SU-DHL-6 (cell line): ENCODE measurements around the gene FIGN.

ENCODE experiments used
- H2AFZ ChIP-seq: fragments of 200-600 bp; sonication (generic); 2 replicates; pipeline ENCODE4 v1.6.1; 2014; ENCODE audit warnings: low read depth, mild to moderate bottlenecking, moderate library complexity, mixed read lengths, antibody characterized with exemption, low read length; ENCODE audit not compliant: severe bottlenecking
- H3F3A ChIP-seq: fragments of 200-600 bp; shearing (Covaris generic); 2 replicates; pipeline ENCODE4 v1.6.0; 2016; ENCODE audit warnings: antibody characterized with exemption, mild to moderate bottlenecking; ENCODE audit not compliant: insufficient read depth
- H3K27ac ChIP-seq: fragments of 200-600 bp; sonication (generic); 2 replicates; pipeline ENCODE4 v1.5.1; 2016; ENCODE audit warnings: low read depth, mild to moderate bottlenecking, low read length, moderate library complexity, mixed read lengths
- H3K27me3 ChIP-seq: fragments of 200-600 bp; sonication (generic), shearing (Covaris generic); 2 replicates; pipeline ENCODE4 v1.6.0; 2014; ENCODE audit warnings: mild to moderate bottlenecking, low read length
- H3K36me3 ChIP-seq: fragments of 200-600 bp; sonication (generic); 2 replicates; pipeline ENCODE4 v1.6.1; 2014; ENCODE audit warnings: mild to moderate bottlenecking, low read length, mixed read lengths
- H3K4me2 ChIP-seq: fragments of 300-600, 200-600 bp; shearing (Covaris generic), sonication (generic); 2 replicates; pipeline ENCODE4 v1.6.0; 2014; ENCODE audit warnings: low read length, low read depth, mild to moderate bottlenecking; ENCODE audit not compliant: poor library complexity, severe bottlenecking
- H3K4me3 ChIP-seq: fragments of 200-600 bp; sonication (generic); 2 replicates; pipeline ENCODE4 v1.5.1; 2014; ENCODE audit warnings: antibody characterized with exemption, low read length, mild to moderate bottlenecking, mixed read lengths; ENCODE audit not compliant: insufficient read depth, poor library complexity, severe bottlenecking
- H3K79me2 ChIP-seq: fragments of 200-600 bp; sonication (generic); 2 replicates; pipeline ENCODE4 v1.6.1; 2014; ENCODE audit warnings: mild to moderate bottlenecking, low read length, moderate library complexity; ENCODE audit not compliant: insufficient read depth
- H3K9ac ChIP-seq: fragments of 200-600 bp; sonication (generic); 2 replicates; pipeline ENCODE4 v1.7.0; 2014; ENCODE audit warnings: mild to moderate bottlenecking, low read length
- H3K9me2 ChIP-seq: fragments of 200-600 bp; sonication (generic); replicated peaks from 2 replicates; pipeline ENCODE4 v1.6.1; 2014; ENCODE audit warnings: low read length; ENCODE audit not compliant: insufficient read depth
- H3K9me3 ChIP-seq: fragments of 200-600 bp; sonication (generic); 2 replicates; pipeline ENCODE4 v1.6.1; 2014; ENCODE audit warnings: low read length, mixed read lengths; ENCODE audit not compliant: insufficient read depth
- H4K20me1 ChIP-seq: fragments of 200-600 bp; sonication (generic); 2 replicates; pipeline ENCODE4 v1.6.1; 2014; ENCODE audit warnings: low read depth, mild to moderate bottlenecking, antibody characterized with exemption, low read length, moderate library complexity, mixed read lengths
- EZH2phosphoT487 ChIP-seq: fragments of 200-600 bp; sonication (generic), shearing (Covaris generic); conservative IDR thresholded peaks from 2 replicates; pipeline ENCODE4 v1.6.1; 2018; ENCODE audit warnings: mild to moderate bottlenecking, antibody characterized with exemption, low read length, moderate library complexity, mixed read lengths
- TF ChIP-seq, protein P1 (sequence below): fragments of 200-600 bp; sonication (generic); IDR thresholded peaks from one replicate; pipeline ENCODE4 v1.5.1; 2017; ENCODE audit warnings: antibody characterized with exemption, mild to moderate bottlenecking, low read length, moderate library complexity; ENCODE audit not compliant: insufficient read depth, poor library complexity, severe bottlenecking

The FIGN gene

DNA sequence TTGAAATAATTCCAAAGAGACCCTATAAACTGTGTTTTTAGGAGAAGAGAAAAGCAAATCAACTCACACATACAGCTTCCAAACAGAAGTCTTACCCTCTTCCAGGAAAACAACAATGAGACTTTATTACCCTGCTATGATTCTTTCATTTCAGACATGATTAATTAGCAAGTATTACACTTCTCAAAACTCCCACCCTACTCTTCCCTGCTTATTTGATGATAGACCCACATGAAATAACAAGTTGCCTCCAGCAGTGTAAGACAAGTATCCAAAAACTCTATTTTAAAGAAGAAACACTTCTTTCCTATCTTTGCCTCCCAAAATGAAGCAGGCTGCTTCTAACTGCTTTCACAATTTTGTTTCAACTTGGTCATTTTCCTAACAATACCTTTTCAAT lies 4.1 kb downstream of the FIGN start:
- Histone ChIP-seq H3F3A (no peaks in the 10 kb centered on the region), H3K9ac (no peak overlapping the region), H3K27ac (no peak overlapping the region), H3K9me2 (no peaks in the 10 kb centered on the region), H3K4me2 (no peak overlapping the region), H3K36me3 (no peaks in the 10 kb centered on the region), H4K20me1 (no peaks in the 10 kb centered on the region), H3K79me2 (no peaks in the 10 kb centered on the region), H3K9me3 (no peaks in the 10 kb centered on the region), H3K4me3 (no peak overlapping the region), H2AFZ (no peak overlapping the region), H3K27me3 (no peaks in the 10 kb centered on the region)
- TF ChIP-seq, protein P1, sequence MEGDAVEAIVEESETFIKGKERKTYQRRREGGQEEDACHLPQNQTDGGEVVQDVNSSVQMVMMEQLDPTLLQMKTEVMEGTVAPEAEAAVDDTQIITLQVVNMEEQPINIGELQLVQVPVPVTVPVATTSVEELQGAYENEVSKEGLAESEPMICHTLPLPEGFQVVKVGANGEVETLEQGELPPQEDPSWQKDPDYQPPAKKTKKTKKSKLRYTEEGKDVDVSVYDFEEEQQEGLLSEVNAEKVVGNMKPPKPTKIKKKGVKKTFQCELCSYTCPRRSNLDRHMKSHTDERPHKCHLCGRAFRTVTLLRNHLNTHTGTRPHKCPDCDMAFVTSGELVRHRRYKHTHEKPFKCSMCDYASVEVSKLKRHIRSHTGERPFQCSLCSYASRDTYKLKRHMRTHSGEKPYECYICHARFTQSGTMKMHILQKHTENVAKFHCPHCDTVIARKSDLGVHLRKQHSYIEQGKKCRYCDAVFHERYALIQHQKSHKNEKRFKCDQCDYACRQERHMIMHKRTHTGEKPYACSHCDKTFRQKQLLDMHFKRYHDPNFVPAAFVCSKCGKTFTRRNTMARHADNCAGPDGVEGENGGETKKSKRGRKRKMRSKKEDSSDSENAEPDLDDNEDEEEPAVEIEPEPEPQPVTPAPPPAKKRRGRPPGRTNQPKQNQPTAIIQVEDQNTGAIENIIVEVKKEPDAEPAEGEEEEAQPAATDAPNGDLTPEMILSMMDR: no peak
- TF ChIP-seq EZH2phosphoT487: no peak

- no peaks in the 10 kb centered on the region for H3K27me3 ChIP-seq
- H3K4me2 ChIP-seq: no peak overlapping the region
- no peak overlapping the region for H2AFZ ChIP-seq
- H3K79me2 ChIP-seq: no peaks in the 10 kb centered on the region
- H3K9ac ChIP-seq: no peak overlapping the region
- H3K9me2 ChIP-seq: no peaks in the 10 kb centered on the region
- no peak overlapping the region for H3K27ac ChIP-seq
- H3K9me3 ChIP-seq: no peaks in the 10 kb centered on the region
- no peaks in the 10 kb centered on the region for H4K20me1 ChIP-seq
- H3K4me3 ChIP-seq: no peak overlapping the region
- TF ChIP-seq, protein P1: no peak
- TF ChIP-seq EZH2phosphoT487: no peak
- H3F3A ChIP-seq: no peaks in the 10 kb centered on the region
- no peaks in the 10 kb centered on the region for H3K36me3 ChIP-seq
These were observed 5.3 kb downstream of the FIGN start for GRCh38 chr2:163730556-163730955.

- Histone ChIP-seq H3K79me2 (no peaks in the 10 kb centered on the region), H3K4me2 (no peak overlapping the region), H3K27ac (no peak overlapping the region), H3K9me2 (no peaks in the 10 kb centered on the region), H3K27me3 (no peaks in the 10 kb centered on the region), H4K20me1 (no peaks in the 10 kb centered on the region), H3F3A (no peaks in the 10 kb centered on the region), H3K4me3 (no peak overlapping the region), H3K36me3 (no peaks in the 10 kb centered on the region), H3K9me3 (no peaks in the 10 kb centered on the region), H2AFZ (no peak overlapping the region), H3K9ac (no peak overlapping the region)
- TF ChIP-seq EZH2phosphoT487: no peak
- TF ChIP-seq, protein P1: no peak
These were observed 6.1 kb downstream of the FIGN start for GRCh38 chr2:163729636-163730273.
